OCI-LY3 (cell line): ENCODE results near the gene MYO5B.

Experiments
- CTCF ChIP-seq: fragments of 200-600, 300-600 bp; sonication (generic); IDR thresholded peaks from 2 replicates; pipeline ENCODE4 v1.5.1; 2014; ENCODE audit warnings: antibody characterized with exemption, low read length, low read depth
- EZH2phosphoT487 ChIP-seq: fragments of 200-600 bp; shearing (Covaris generic); IDR thresholded peaks from 2 replicates; pipeline ENCODE4 v1.6.1; 2018; ENCODE audit warnings: antibody characterized with exemption, mixed run types, low read depth

GRCh38 chr18:50073319-50073718 is 121.6 kb downstream of the MYO5B start:
- TF ChIP-seq CTCF: no peak
- TF ChIP-seq EZH2phosphoT487: no peak
